ENCODE results near the gene HNF1B. TPM values are rescaled to one million over a fixed set of nuclear protein-coding genes. Genes with fewer than 3 reads are reported as not detected.

The HNF1B gene
- total and polyA plus RNA-seq, 2 donors (not counting 3 experiments of a cell fraction or from before 2014, with no cell fraction given): not detected

DNA sequence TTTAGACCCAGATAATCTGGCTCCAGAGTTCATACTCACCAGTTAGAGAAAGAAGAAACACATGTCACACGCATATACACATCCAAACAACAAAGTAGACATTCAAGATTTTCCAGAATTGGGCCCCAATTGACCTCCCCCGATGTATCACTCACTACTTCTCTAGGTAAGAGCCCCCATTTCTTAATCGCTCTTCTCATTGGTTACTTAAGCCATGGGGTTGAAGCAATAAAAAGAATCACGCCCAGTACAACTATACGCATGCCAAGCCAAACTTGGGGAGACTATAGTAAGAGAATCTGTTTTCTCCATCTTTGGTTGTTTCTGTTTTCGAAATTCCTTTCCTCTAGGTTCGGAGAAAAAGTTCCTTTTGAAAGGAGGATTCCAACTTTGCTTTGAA, 102.2 kb downstream of the HNF1B start:
- Histone ChIP-seq H3K9me1 (replicated peaks; ENCODE audit: control insufficient read depth, extremely low read depth, insufficient read depth, low read length) (no peaks in the 10 kb centered on the region), H3K36me3 (ENCODE audit: control insufficient read depth in 2 of 2, extremely low read depth in 1 of 2, insufficient read depth in 2 of 2, low read length in 2 of 2) (peaks cover 0 to 6% of the 10 kb centered on the region in 2 experiments), H3K27ac (ENCODE audit: insufficient read depth, low read depth, low read length) (peak overlapping the region; percentile 73), H3K27me3 (ENCODE audit: control insufficient read depth in 2 of 2, insufficient read depth in 2 of 2, low read length in 2 of 2) (no peaks in the 10 kb centered on the region), H3K79me2 (ENCODE audit: control insufficient read depth, insufficient read depth, low read length) (peaks cover 43% of the 10 kb centered on the region), H2AFZ (ENCODE audit: low read depth, low read length) (peak overlapping the region; percentile 70), H3K4me3 (replicated peaks in 1 of 3; ENCODE audit: insufficient read depth in 1 of 3, low read depth in 1 of 3, low read length in 3 of 3) (peak overlapping the region; percentile 38 to 77 (median 56)), H3K9ac (replicated peaks; ENCODE audit: extremely low read depth, insufficient read depth, low read length) (peak overlapping the region; percentile 90), H3K4me2 (ENCODE audit: insufficient read depth, low read length) (peak overlapping the region; percentile 93), H4K20me1 (replicated peaks; ENCODE audit: control insufficient read depth, extremely low read depth, insufficient read depth, low read length) (no peaks in the 10 kb centered on the region), H3K9me3 (replicated peaks; ENCODE audit: control insufficient read depth, insufficient read depth, low read length) (no peaks in the 10 kb centered on the region), H3K4me1 (ENCODE audit: control insufficient read depth, extremely low read depth, insufficient read depth, low read length) (peaks cover 22% of the 10 kb centered on the region)
- no peak for FAIRE-seq
- DNase-seq (ENCODE audit: low read depth, low spot score): no peak
- ChIA-PET POLR2A (no interaction called here), CTCF (no interaction called here)
- BruUV-seq (replicated peaks): no TSS peak
- intact Hi-C loops (cut with micrococcal nuclease) (loop anchor here (5.0 kb wide), 1 partner anchor 235 kb away; the partner anchor contains the start of genes ACACA and TADA2A), dilution Hi-C loops (cut with MboI; ENCODE audit: extremely low pct_ligation_motif_present, low sequenced_read_pairs) (no loop called here)
- TF ChIP-seq JUN (IDR thresholded peaks at IDR 0.05; ENCODE audit: borderline replicate concordance, insufficient read depth, insufficient read length, low read depth): no peak
- TF ChIP-seq FOS (IDR thresholded peaks at IDR 0.05; ENCODE audit: borderline replicate concordance, insufficient read depth, low read length): no peak
- TF ChIP-seq GATA2 (IDR thresholded peaks at IDR 0.05; ENCODE audit: insufficient read depth, insufficient read length, low read depth, low read length): no peak
- TF ChIP-seq POLR2A (IDR thresholded peaks at IDR 0.05; ENCODE audit: low read depth, low read length): no peak
- no peak for TF ChIP-seq MYC (IDR thresholded peaks at IDR 0.05; ENCODE audit: low read depth, low read length)
- TF ChIP-seq POLR2AphosphoS5 (IDR thresholded peaks at IDR 0.05; ENCODE audit: insufficient read depth, low read depth, low read length): no peak
- no peak for TF ChIP-seq EZH2 (IDR thresholded peaks at IDR 0.05; ENCODE audit: borderline replicate concordance, low read depth, low read length, severe bottlenecking)

GRCh38 chr17:37640015-37640414, 104.8 kb downstream of the HNF1B start:
- H2AFZ ChIP-seq (ENCODE audit: low read depth, low read length): no peak overlapping the region
- intact Hi-C loops (cut with micrococcal nuclease): loop anchor here (5.0 kb wide), 1 partner anchor 233 kb away; the partner anchor contains the start of genes ACACA and TADA2A
- FAIRE-seq: no peak
- H3K36me3 ChIP-seq (ENCODE audit: control insufficient read depth in 2 of 2, extremely low read depth in 1 of 2, insufficient read depth in 2 of 2, low read length in 2 of 2): peaks cover 2 to 6% of the 10 kb centered on the region in 2 experiments
- no peak overlapping the region for H3K4me2 ChIP-seq (ENCODE audit: insufficient read depth, low read length)
- H3K9me1 ChIP-seq (replicated peaks; ENCODE audit: control insufficient read depth, extremely low read depth, insufficient read depth, low read length): no peaks in the 10 kb centered on the region
- ChIA-PET POLR2A (no interaction called here), CTCF (no interaction called here)
- H4K20me1 ChIP-seq (replicated peaks; ENCODE audit: control insufficient read depth, extremely low read depth, insufficient read depth, low read length): no peaks in the 10 kb centered on the region
- H3K4me3 ChIP-seq (replicated peaks in 1 of 3; ENCODE audit: insufficient read depth in 1 of 3, low read depth in 1 of 3, low read length in 3 of 3): no peak overlapping the region
- no peak overlapping the region for H3K9ac ChIP-seq (replicated peaks; ENCODE audit: extremely low read depth, insufficient read depth, low read length)
- dilution Hi-C loops (cut with MboI; ENCODE audit: extremely low pct_ligation_motif_present, low sequenced_read_pairs): no loop called here
- no TSS peak for BruUV-seq (replicated peaks)
- peaks cover 63% of the 10 kb centered on the region for H3K79me2 ChIP-seq (ENCODE audit: control insufficient read depth, insufficient read depth, low read length)
- H3K9me3 ChIP-seq (replicated peaks; ENCODE audit: control insufficient read depth, insufficient read depth, low read length): no peaks in the 10 kb centered on the region
- H3K4me1 ChIP-seq (ENCODE audit: control insufficient read depth, extremely low read depth, insufficient read depth, low read length): peaks cover 20% of the 10 kb centered on the region
- no peak overlapping the region for H3K27ac ChIP-seq (ENCODE audit: insufficient read depth, low read depth, low read length)
- no peaks in the 10 kb centered on the region for H3K27me3 ChIP-seq (ENCODE audit: control insufficient read depth in 2 of 2, insufficient read depth in 2 of 2, low read length in 2 of 2)
- peak; percentile 15 for DNase-seq (ENCODE audit: low read depth, low spot score)
- TF ChIP-seq, protein P1, sequence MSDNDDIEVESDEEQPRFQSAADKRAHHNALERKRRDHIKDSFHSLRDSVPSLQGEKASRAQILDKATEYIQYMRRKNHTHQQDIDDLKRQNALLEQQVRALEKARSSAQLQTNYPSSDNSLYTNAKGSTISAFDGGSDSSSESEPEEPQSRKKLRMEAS (IDR thresholded peaks at IDR 0.05; ENCODE audit: insufficient read depth, insufficient read length): no peak
- TF ChIP-seq FOS (IDR thresholded peaks at IDR 0.05; ENCODE audit: borderline replicate concordance, insufficient read depth, low read length) (no peak), JUN (IDR thresholded peaks at IDR 0.05; ENCODE audit: borderline replicate concordance, insufficient read depth, insufficient read length, low read depth) (no peak), GATA2 (IDR thresholded peaks at IDR 0.05; ENCODE audit: insufficient read depth, insufficient read length, low read depth, low read length) (no peak), MYC (IDR thresholded peaks at IDR 0.05; ENCODE audit: low read depth, low read length) (no peak), EZH2 (IDR thresholded peaks at IDR 0.05; ENCODE audit: borderline replicate concordance, low read depth, low read length, severe bottlenecking) (no peak), POLR2AphosphoS5 (IDR thresholded peaks at IDR 0.05; ENCODE audit: insufficient read depth, low read depth, low read length) (no peak), POLR2A (IDR thresholded peaks at IDR 0.05; ENCODE audit: low read depth, low read length) (no peak)
- TF ChIP-seq, protein P2, sequence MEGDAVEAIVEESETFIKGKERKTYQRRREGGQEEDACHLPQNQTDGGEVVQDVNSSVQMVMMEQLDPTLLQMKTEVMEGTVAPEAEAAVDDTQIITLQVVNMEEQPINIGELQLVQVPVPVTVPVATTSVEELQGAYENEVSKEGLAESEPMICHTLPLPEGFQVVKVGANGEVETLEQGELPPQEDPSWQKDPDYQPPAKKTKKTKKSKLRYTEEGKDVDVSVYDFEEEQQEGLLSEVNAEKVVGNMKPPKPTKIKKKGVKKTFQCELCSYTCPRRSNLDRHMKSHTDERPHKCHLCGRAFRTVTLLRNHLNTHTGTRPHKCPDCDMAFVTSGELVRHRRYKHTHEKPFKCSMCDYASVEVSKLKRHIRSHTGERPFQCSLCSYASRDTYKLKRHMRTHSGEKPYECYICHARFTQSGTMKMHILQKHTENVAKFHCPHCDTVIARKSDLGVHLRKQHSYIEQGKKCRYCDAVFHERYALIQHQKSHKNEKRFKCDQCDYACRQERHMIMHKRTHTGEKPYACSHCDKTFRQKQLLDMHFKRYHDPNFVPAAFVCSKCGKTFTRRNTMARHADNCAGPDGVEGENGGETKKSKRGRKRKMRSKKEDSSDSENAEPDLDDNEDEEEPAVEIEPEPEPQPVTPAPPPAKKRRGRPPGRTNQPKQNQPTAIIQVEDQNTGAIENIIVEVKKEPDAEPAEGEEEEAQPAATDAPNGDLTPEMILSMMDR (IDR thresholded peaks at IDR 0.05; ENCODE audit: extremely low read depth in 1 of 2, insufficient read depth in 1 of 2, low read depth in 1 of 2, low read length in 2 of 2): no peak

Data from endothelial cell of umbilical vein (primary cell).